Liver (tissue), 3 donors: ENCODE measurements around the gene KCNQ4.

ENCODE experiments used
- CTCF ChIP-seq: fragments of 150-350 bp; IDR thresholded peaks from 2 replicates; pipeline ENCODE4 v1.5.1; 2017; ENCODE audit warnings: improper control_type of control experiment, low read depth, low read length; ENCODE audit not compliant: missing input control
- HNF4G ChIP-seq: IDR thresholded peaks from 2 replicates; pipeline ENCODE4 v1.6.1; 2016; ENCODE audit warnings: antibody characterized with exemption
- NR2F2 ChIP-seq: IDR thresholded peaks from 2 replicates; pipeline ENCODE4 v1.6.1; 2016; ENCODE audit warnings: antibody characterized with exemption
- RXRA ChIP-seq, 2 donors: IDR thresholded peaks; 2 replicates each; pipeline ENCODE4 v1.6.1; 2017 to 2018; ENCODE audit warnings: antibody characterized with exemption in 2 of 2, mild to moderate bottlenecking in 1 of 2
- SP1 ChIP-seq: IDR thresholded peaks from 2 replicates; pipeline ENCODE4 v1.6.1; 2018; ENCODE audit warnings: antibody characterized with exemption, mild to moderate bottlenecking
- TF ChIP-seq, protein P1 (sequence below): IDR thresholded peaks from 2 replicates; pipeline ENCODE4 v1.6.1; 2016; ENCODE audit warnings: antibody characterized with exemption
- donor health status: healthy.
- donor health status: healthy.

DNA sequence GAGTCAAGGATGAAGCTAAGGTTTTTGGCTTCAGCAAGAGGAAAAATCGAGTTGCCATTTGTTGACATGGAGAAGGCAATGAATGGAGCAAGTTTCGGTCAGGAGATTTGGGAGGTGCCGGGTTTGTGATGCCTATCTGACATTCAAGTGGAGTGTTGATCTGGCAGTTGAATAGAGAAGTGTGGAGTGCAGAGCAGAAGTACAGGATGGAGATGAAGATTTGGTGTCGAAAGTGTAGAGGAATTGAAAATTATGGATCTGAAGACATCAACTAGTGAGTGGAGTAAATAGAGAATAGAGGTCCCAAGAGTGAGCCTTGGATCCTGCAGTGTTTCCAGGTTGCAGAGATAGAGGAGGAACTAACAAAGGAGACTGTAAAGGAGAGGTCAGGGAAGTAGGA, 52.7 kb downstream of the KCNQ4 start:
- TF ChIP-seq SP1, result no peak
- no peak for TF ChIP-seq HNF4G
- TF ChIP-seq CTCF, result no peak
- no peak for TF ChIP-seq NR2F2
- TF ChIP-seq, protein P1, sequence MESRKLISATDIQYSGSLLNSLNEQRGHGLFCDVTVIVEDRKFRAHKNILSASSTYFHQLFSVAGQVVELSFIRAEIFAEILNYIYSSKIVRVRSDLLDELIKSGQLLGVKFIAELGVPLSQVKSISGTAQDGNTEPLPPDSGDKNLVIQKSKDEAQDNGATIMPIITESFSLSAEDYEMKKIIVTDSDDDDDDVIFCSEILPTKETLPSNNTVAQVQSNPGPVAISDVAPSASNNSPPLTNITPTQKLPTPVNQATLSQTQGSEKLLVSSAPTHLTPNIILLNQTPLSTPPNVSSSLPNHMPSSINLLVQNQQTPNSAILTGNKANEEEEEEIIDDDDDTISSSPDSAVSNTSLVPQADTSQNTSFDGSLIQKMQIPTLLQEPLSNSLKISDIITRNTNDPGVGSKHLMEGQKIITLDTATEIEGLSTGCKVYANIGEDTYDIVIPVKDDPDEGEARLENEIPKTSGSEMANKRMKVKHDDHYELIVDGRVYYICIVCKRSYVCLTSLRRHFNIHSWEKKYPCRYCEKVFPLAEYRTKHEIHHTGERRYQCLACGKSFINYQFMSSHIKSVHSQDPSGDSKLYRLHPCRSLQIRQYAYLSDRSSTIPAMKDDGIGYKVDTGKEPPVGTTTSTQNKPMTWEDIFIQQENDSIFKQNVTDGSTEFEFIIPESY, result no peak
- no peak for TF ChIP-seq RXRA (IDR thresholded peaks at IDR 0.05)
